Measurements from ENCODE around the gene RDH12. TPM values are rescaled to one million over a fixed set of nuclear protein-coding genes. Genes with fewer than 3 reads are reported as not detected.

Gene RDH12
- not detected in 5 replicates for total RNA-seq (2022; extraction: Qiagen RNA extraction)

DNA sequence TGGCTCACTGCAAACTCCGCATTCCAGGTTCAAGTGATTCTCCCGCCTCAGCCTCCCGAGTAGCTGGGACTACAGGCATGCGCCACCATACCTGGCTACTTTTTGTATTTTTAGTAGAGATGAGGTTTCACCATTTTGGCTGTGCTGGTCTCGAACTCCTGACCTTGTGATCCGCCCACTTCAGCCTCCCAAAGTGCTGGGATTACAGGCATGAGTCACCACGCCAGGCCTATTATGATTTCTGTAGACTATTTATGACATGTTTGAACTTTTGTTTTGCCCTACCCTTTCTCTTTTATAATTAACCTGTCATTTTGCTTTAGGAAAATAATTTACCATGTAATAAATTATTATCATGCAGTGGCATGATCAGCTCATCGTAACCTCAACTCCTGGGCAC, at the start of gene RDH12:
RDH12 (plus strand) TSS at position 395 of the 400 bp plus-strand sequence. CDS start 20,757 bp downstream, outside the sequence.

GRCh38 chr14:67674480-67675218, 27.0 kb upstream of the RDH12 start, which contains the start of gene VTI1B:
VTI1B (minus strand) TSS chr14:67674632; CDS start chr14:67674489, 143 bp downstream.

GRCh38 chr14:67695394-67695949, 6.2 kb upstream of the RDH12 start, which contains the start of gene RDH11:
RDH11 (minus strand) TSS chr14:67695764; CDS start chr14:67695703, 61 bp downstream.

Other genes starting within 250 kb of the RDH12 start
- gene TMEM229B, start 213.2 kb upstream of the RDH12 start, total RNA-seq (2022; extraction: Qiagen RNA extraction): 0.08 to 0.39 TPM (median 0.16 TPM) in 5 replicates
- gene PLEKHH1, start 168.6 kb upstream of the RDH12 start, total RNA-seq (2022; extraction: Qiagen RNA extraction): 3.0 to 3.9 TPM (median 3.6 TPM) in 5 replicates
- 14.5 to 22.5 TPM (median 18.1 TPM) in 5 replicates for gene PIGH, start 101.6 kb upstream of the RDH12 start, total RNA-seq (2022; extraction: Qiagen RNA extraction)
- gene ARG2, start 82.0 kb upstream of the RDH12 start, total RNA-seq (2022; extraction: Qiagen RNA extraction): 1.6 to 2.3 TPM (median 2.2 TPM) in 5 replicates
- 86.7 to 88.1 TPM (median 87.3 TPM) in 5 replicates for gene VTI1B, start 27.3 kb upstream of the RDH12 start, total RNA-seq (2022; extraction: Qiagen RNA extraction)
- 53.6 to 58.5 TPM (median 55.6 TPM) in 5 replicates for gene RDH11, start 6.1 kb upstream of the RDH12 start, total RNA-seq (2022; extraction: Qiagen RNA extraction)
- gene ZFYVE26, start 114.7 kb downstream of the RDH12 start, total RNA-seq (2022; extraction: Qiagen RNA extraction): 5.3 to 5.8 TPM (median 5.5 TPM) in 5 replicates
- gene RAD51B, start 117.9 kb downstream of the RDH12 start, total RNA-seq (2022; extraction: Qiagen RNA extraction): 3.7 to 6.2 TPM (median 4.6 TPM) in 5 replicates

Measured in A549 treated with Mapracorat at 1 μM for 4 hours (cell line).